ENCODE results near the gene CALY. TPM values are rescaled to one million over a fixed set of nuclear protein-coding genes. Genes with fewer than 3 reads are reported as not detected.

CALY gene
- total RNA-seq, 4 donors from 2014 or later, result 0.34 TPM; not detected in 3

DNA sequence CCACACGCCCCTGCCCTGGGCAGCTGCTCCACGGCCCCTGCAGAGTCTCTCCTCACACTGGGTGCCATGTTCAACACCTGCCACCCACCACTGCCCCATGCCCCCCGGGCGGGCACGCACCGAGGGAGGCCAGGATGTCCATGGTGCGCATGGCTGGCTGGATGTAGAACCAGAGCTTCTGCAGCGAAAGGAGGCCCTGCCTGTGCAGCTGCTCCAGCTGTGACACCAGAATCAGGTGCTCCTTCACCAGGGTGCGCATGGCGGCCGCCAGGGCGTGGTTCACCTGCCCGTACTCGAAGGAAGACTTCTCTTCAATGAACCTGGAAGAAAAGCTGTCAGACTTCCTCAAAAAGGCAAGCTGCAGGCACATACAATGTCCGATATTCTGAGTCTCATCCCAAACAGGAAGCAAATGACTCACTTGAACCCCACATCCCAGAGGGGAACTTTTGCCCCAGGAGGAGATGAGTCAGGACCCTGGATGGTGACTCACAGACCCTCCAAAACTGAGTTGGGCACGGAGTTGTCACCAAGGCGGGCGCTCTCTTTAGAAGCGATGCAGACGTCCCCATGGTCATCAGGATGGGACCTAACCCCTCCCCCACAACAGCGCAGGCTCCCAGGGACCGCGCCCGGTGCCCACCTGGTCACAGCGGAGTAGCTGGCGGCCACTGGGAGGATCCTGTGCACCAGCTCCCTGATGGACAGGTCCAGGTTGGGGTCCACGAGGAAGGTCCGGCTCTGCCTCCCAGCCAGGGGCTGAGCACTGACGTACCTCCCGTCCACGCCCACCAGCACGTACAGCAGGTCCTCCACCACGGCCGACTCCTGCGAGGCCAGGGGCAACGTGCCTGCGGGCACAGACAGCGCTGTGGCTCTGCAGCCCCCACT is 43.5 kb downstream of the CALY start:
- TF ChIP-seq, protein P1, sequence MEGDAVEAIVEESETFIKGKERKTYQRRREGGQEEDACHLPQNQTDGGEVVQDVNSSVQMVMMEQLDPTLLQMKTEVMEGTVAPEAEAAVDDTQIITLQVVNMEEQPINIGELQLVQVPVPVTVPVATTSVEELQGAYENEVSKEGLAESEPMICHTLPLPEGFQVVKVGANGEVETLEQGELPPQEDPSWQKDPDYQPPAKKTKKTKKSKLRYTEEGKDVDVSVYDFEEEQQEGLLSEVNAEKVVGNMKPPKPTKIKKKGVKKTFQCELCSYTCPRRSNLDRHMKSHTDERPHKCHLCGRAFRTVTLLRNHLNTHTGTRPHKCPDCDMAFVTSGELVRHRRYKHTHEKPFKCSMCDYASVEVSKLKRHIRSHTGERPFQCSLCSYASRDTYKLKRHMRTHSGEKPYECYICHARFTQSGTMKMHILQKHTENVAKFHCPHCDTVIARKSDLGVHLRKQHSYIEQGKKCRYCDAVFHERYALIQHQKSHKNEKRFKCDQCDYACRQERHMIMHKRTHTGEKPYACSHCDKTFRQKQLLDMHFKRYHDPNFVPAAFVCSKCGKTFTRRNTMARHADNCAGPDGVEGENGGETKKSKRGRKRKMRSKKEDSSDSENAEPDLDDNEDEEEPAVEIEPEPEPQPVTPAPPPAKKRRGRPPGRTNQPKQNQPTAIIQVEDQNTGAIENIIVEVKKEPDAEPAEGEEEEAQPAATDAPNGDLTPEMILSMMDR (IDR thresholded peaks at IDR 0.05; ENCODE audit: low read depth), result no peak

DNA sequence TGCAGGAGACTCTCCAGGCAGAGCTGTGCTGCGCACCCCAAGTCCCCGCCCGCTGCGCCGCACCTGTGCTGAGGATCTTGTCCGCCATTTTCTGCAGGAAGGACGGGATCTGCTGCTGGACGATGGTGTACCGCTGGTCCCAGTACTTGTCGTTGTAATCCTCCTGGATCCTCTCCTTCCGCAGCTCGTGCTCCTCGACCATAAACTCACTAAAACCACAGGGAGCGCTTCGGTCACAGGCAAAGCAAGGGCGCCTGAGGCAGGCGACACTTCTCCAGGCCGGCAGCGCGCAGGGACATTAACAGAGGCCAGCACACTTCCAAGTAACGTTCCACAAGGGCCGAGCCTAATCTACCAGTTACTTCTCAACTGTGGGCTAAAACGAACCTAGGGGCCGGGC is 46.9 kb downstream of the CALY start:
- TF ChIP-seq, protein P1 (IDR thresholded peaks at IDR 0.05; ENCODE audit: low read depth), result no peak

DNA sequence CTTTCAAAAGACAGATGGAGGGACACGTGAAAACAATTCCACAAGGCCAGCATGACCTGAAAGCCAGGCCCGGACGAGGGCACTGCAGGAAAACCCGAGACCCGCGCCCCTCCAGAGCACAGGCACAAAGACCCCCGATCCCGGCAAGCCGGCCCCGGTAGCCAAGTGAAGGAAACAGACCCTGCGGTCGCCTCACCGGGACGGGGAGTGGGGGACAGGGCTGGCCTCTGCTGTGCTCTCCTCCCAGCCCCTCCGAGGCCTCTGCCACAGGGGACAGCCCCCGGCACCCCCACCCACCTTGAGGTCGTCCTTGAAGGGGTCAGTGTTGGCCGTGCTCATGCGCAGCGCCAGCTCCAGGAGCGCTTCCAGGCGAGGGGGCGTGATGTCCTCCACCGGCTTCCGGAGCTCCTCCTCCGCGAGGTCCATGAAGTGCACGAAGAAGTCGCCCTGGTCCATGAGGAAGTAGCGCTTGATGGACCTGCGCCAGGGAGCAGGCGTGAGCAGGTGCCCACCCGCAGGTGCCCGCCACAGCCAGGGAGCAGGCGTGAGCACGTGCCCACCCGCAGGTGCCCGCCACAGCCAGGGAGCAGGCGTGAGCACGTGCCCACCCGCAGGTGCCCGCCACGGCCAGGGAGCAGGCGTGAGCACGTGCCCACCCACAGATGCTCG is 48.7 kb downstream of the CALY start:
- TF ChIP-seq, protein P1 (IDR thresholded peaks at IDR 0.05; ENCODE audit: low read depth), result no peak

DNA sequence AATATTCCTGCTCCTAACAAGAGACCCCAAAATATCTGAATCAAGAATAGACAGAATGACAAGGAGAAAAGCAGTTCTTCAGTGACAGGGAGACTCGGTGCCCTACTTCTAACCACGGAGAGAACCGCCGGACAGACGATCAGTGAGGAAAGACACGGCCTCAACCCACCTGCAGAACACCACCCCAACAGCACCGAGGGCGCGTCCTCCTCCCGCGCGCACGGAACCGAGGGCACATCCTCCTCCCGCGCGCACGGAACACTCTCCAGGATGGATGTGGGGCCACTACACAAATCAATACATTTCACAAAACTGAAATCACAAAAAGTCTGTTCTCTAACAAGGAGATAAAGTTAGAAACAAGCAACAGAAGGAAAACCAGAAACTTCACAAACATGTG is 50.3 kb downstream of the CALY start:
- TF ChIP-seq, protein P1 (IDR thresholded peaks at IDR 0.05; ENCODE audit: low read depth), result no peak

- TF ChIP-seq, protein P1 (IDR thresholded peaks at IDR 0.05; ENCODE audit: low read depth), result no peak
Measured at GRCh38 chr10:133285217-133285616, 51.5 kb downstream of the CALY start.

DNA sequence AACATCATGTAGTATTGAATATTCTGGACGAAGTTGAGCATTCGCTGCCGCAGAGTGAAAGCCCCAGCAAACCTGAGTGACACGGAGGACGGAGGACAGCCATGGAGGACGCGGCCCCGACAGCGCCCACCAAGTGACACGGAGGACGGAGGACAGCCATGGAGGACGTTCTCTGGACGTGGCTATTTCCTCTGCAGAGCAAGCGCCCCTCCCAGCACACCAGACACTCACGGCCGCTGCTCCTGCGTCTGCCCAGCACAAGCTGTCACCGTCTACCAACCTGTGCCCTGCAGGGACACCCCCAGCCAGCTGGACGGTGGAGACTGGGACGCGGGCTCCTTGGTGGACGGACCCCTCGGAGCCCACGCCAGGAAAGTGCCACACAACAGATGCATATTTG is 52.8 kb downstream of the CALY start:
- TF ChIP-seq, protein P1 (IDR thresholded peaks at IDR 0.05; ENCODE audit: low read depth), result no peak

GRCh38 chr10:133282846-133283390 is 53.8 kb downstream of the CALY start:
- TF ChIP-seq, protein P1 (IDR thresholded peaks at IDR 0.05; ENCODE audit: low read depth), result no peak
